Occipital lobe (tissue), 2 donors: ENCODE data around the gene WNT2. TPM values are rescaled to one million over a fixed set of nuclear protein-coding genes. Genes with fewer than 3 reads are reported as not detected.

Experiments
- DNase-seq: peaks from one replicate; lab custom pipeline; 2025; lab: John Stamatoyannopoulos, UW
- total RNA-seq: library from RNA; depleted of rRNA; stranded (reverse); fragments of >200 nt; gene quantifications from one replicate; pipeline ENCODE4 v1.2.3, GENCODE V29; 2014

WNT2 gene
- total RNA-seq, result 0.16 TPM

DNA sequence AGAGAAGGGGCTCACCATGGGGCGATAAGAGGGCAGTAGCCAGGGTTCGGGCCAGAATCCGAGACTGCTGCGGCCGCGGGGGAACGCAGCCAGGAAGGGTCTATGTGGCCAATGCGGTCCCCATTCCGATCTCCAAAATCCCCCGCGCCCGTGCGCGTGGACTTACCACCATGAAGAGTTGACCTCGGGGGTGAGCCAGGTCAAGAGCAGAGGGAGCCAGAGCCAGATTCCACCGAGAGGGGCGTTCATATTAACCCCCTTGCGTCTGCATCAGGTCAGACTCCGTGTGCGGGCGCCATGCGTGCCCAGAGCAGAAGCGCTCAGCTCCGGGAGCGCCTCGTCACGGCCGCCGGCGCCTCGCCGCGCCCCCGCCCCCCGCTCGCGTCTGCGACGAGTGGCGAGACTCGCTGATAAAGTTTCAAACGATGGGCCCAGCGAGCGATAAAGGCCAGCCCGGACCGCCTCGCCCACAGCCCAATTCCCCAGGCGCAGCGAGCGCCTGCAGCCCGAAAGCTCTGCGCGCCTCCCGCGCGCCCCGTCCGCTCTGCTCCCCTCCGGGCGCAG lies at the start of gene WNT2:
Gene WNT2 (minus strand): TSS at position 318 of the 564 bp plus-strand sequence. CDS start 69 bp downstream, at position 249.
- DNase-seq, result no peak

- no peak for DNase-seq
Observed at GRCh38 chr7:117372073-117372472, 49.2 kb upstream of the WNT2 start.

DNA sequence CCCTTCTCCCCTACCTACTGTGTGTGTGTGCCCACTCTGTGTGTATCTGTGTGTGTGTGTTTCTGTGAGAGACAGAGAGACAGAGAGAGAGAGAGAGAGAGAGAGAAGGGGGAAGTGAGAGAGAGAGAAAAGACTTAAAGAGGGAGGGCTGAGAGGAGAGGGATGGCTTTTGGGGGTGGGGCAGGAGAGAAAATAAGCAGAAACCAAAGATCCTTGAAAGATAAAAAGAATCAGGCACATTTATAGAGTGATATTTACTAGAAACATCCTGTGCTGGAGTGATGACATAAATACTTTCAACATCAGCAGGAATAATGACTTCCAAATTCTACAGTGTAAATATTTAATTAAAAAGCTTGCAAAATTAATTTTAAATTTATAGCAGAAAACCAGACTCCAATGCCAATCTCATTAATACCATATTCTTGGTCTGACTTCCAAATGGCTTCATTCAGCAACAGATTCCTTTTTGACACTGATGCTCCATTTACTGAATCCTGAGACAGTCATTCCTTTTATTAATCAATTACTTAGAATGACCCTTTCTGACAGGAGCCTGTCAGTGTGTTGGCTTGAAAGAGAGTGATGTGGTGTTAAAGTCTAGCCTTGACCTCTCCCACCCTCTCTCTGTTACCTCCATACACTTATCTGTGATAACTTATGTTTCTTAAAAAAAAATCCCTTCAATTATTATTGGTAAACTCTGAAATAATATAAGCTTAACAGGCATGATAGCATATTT lies 41.7 kb upstream of the WNT2 start:
- no peak for DNase-seq

GRCh38 chr7:117362294-117362888 lies 39.5 kb upstream of the WNT2 start:
- no peak for DNase-seq

GRCh38 chr7:117350027-117350426 lies 27.2 kb upstream of the WNT2 start:
- no peak for DNase-seq

DNA sequence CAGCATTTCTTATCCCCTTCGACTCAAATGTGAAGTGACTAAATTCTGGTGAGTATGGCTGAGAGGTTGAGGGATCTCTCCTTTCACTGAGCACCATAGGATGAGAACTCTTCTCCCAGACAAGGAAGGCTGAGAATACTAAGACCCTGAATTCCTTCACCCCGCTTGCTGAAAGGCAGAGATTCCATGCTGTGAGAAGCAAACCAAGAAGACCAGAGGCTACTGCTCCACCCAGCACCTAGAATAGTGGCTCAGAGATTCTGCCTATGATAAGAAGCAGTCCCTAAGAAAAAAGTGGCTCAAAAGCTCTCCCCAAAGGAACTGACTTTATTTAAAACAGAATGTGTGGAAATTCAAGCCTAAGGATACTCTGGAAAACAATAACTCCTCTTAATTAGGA lies 26.7 kb upstream of the WNT2 start:
- no peak for DNase-seq

DNA sequence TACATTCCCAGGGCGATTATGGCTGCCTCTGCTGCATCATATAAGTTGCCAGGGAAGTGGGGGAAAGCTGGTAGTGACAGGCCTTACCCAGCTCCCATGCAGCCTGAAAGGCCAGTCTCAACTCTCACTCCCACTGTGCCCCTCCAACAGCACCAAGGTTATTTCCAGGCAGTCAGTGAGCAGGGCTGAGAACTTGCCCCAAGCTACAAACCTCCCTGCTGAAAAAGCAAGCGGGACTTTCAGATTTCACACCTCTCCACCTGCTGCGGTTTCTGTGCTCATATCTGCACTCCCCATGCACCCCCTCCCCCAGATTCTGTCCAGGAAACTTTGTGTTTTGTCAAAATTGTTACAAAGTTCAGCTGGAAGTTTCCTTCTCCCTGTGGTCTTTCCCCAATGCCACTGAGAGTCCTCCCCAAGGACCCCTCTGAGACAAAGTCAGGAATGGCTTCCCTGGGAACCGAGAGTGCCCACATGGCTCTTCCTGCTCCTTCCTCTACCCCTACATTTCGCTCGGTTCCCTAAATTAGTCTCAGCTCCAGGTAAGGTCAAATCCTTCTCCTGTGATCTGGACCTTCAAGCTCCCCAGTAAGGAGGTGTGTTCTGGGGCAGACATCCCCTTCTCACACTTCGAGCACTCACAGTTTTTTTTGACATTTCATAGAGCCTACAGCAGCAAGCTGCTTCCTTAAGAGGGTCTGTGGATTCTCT lies 25.3 kb upstream of the WNT2 start:
- DNase-seq, result no peak

DNA sequence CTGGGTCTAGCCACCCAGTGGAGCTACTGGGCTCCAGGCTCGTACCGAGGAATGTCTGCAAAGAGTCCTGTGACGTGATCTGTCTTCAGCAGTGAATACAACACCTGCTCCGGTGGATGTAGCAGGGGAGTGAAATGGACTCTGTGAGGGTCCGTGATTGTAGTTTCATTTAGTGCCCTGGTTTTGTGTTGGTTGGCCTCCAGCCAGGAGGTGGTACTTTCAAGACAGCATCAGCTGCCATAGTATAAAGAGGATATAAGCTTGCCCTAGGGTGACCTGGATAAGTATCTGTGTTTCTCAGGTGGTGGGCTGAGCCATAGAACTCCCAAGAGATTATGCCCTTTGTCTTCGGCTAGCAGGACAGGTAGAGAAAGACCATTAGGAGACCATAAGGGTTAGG lies 24.6 kb upstream of the WNT2 start:
- no peak for DNase-seq

DNA sequence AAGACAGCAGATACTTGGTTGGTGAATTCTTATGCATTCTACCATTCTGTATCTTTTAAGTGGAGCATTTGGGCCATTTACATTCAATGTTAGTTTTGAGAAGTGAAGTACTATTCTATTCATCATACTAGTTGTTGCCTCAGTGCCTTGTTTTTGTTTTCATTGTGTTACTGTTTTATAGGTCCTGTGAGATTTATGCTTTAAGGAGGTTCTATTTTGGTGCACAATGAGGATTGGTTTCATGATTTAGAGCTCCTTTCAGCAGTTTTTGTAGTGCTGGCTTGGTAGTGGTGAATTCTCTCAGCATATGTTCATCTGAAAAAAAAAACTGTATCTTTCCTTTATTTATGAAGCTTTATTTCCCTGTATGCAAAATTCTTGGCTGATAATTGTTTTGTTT lies 23.3 kb upstream of the WNT2 start:
- no peak for DNase-seq

DNA sequence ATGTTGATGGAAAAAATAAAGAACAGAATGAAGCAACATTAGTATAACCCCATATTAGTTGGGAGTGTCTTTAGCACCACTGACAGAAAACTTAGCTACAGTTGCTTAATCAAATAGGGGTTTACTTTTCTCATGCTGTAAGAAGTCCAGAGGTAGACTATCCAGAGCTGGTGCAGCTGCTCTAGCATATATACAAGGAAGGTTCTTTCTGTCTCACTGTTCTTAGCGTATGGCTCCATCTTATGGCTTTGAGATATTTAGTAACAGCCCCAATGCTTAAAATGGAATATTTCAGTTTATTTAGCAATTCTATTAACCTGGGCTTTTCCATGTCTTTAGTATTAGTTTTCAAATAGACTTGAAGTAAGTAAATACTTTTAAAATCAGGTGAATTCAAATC lies 15.2 kb upstream of the WNT2 start:
- no peak for DNase-seq

GRCh38 chr7:117333168-117333567 lies 10.3 kb upstream of the WNT2 start:
- no peak for DNase-seq

- no peak for DNase-seq
Observed at GRCh38 chr7:117332031-117332430, 9.2 kb upstream of the WNT2 start.

GRCh38 chr7:117325836-117326235 lies 3.0 kb upstream of the WNT2 start:
- no peak for DNase-seq

GRCh38 chr7:117324960-117325359 lies 2.1 kb upstream of the WNT2 start:
- no peak for DNase-seq

- no peak for DNase-seq
Observed at GRCh38 chr7:117323851-117324711, 1.2 kb upstream of the WNT2 start.

- no peak for DNase-seq
Observed at GRCh38 chr7:117323305-117323850, 520 bp upstream of the WNT2 start.

- DNase-seq, result no peak
Observed at GRCh38 chr7:117320523-117320922, 2.3 kb downstream of the WNT2 start.

DNA sequence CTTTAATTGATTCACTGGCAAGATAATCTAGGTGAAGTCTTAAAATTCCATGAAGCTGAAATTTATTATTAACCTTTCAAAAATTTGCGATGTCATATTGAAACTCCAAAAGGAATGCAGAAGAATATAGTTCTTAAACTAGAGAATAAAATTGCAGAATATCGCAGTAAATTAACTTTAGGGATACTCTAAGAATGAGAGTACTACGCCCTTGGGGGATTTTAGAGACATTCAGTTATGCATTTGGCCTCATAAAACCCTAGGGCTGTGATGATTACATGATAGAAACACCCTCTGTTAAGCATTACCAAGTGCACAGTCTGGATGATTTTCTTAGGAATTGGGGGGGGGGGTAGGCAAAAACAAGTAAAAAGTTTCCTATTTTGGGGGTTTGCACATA lies 3.7 kb downstream of the WNT2 start:
- DNase-seq, result no peak

DNA sequence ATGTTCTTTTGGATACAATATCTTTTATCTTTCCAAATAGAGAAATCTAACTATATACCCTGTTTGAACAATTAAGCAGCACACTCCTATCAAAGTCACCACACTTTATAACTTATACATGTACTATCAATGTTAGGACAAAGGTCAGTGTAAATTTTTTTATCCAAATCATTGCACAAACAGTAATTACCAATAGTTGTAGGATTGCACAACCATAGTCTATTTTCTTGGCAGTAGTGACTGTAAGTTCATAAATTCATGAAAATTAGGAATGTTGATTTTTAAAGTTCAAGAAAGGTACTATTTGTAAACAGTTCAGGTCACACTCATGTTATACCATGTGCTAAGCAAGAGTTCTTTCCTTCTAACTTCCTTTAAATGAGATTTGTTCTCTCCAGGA lies 9.3 kb downstream of the WNT2 start:
- no peak for DNase-seq

- DNase-seq, result no peak
Observed at GRCh38 chr7:117312593-117313580, 10.0 kb downstream of the WNT2 start.
